ENCODE data around the gene ARHGEF28. TPM values are rescaled to one million over a fixed set of nuclear protein-coding genes. Genes with fewer than 3 reads are reported as not detected.
A peak's percentile ranks its signal among the peaks of the same experiment; 100 is the strongest.

Gene ARHGEF28
- total and polyA plus RNA-seq, 10 of the 15 experiments (the other 5 are each of a cell fraction or from before 2014, with no cell fraction given), result 0.10 to 0.72 (median 0.22) TPM; not detected in 2

- FAIRE-seq, result no peak
- POLR2A ChIA-PET, result no interaction called here
Observed at GRCh38 chr5:73985145-73985544, 359.1 kb downstream of the ARHGEF28 start.

GRCh38 chr5:73986729-73987128 is 360.7 kb downstream of the ARHGEF28 start:
- RAD21 ChIA-PET (ENCODE audit: unreplicated experiment), result no interaction called here
- WGBS (ENCODE audit: insufficient coverage, insufficient replicate concordance, low lambda C conversion rate, missing lambda C conversion rate), result 0% methylated on average over 1 of the region's 1 CpG
- no peak for FAIRE-seq

More at GRCh38 chr5:73985145-73985544, 359.1 kb downstream of the ARHGEF28 start:
- TF ChIP-seq SREBF1 (IDR thresholded peaks at IDR 0.05; ENCODE audit: low read length) (no peak), RAD21 (IDR thresholded peaks at IDR 0.05; ENCODE audit: insufficient read depth, low read depth, low read length) (0 out of 2 replicates have a peak, but pooled peaks have one; percentile 16), CBFB (IDR thresholded peaks at IDR 0.05; ENCODE audit: low read depth) (no peak), EP300 (IDR thresholded peaks at IDR 0.05; ENCODE audit: borderline replicate concordance in 1 of 2, control insufficient read depth in 1 of 2, low read depth in 2 of 2, low read length in 2 of 2) (no peak), SIX5 (IDR thresholded peaks at IDR 0.05; ENCODE audit: low read depth, low read length, severe bottlenecking) (no peak)
- Histone ChIP-seq H3K4me3 (no peak overlapping the region), H3K36me3 (ENCODE audit: control insufficient read depth in 2 of 2, insufficient read depth in 2 of 2, low read length in 1 of 2) (no peaks in the 10 kb centered on the region), H2AFZ (ENCODE audit: control insufficient read depth, low read depth, low read length) (no peak overlapping the region), H3K4me1 (ENCODE audit: control insufficient read depth, insufficient read depth, low read length) (no peaks in the 10 kb centered on the region), H3K9ac (ENCODE audit: control insufficient read depth, insufficient read depth, low read length) (no peak overlapping the region), H3K79me2 (ENCODE audit: control insufficient read depth, insufficient read depth, low read length) (no peaks in the 10 kb centered on the region), H3K4me2 (ENCODE audit: control insufficient read depth, insufficient read depth) (no peak overlapping the region), H3K9me3 (replicated peaks; ENCODE audit: control insufficient read depth, insufficient read depth, low read length) (no peaks in the 10 kb centered on the region), H3K27me3 (replicated peaks in 1 of 2; ENCODE audit: control insufficient read depth in 2 of 2, insufficient read depth in 2 of 2, low read length in 1 of 2) (no peaks in the 10 kb centered on the region), H4K20me1 (ENCODE audit: control insufficient read depth, insufficient read depth) (no peaks in the 10 kb centered on the region), H3K27ac (ENCODE audit: control insufficient read depth, insufficient read depth) (no peak overlapping the region)
- ATAC-seq, result peak; percentile 38; the same call in 1 of the 3 replicates
- in situ Hi-C loops (cut with MboI), result no loop called here
- no TSS peak for BruUV-seq (replicated peaks)
- ChIA-PET SMC1A (ENCODE audit: uncharacterized antibody, unreplicated experiment) (interaction anchor here (0.6 to 0.9 kb wide), 2 partner anchors 83 to 115 kb away, joined by 4 read pairs; no protein-coding TSS in a partner anchor), CTCF (no interaction called here), RAD21 (ENCODE audit: unreplicated experiment) (interaction anchor here (1.0 kb wide), 1 partner anchor 661 kb away, joined by 3 read pairs; no protein-coding TSS in a partner anchor)
- intact Hi-C loops (cut with micrococcal nuclease; ENCODE audit: unreplicated experiment), result no loop called here
- WGBS (ENCODE audit: insufficient coverage, insufficient replicate concordance, low lambda C conversion rate, missing lambda C conversion rate), result 0% methylated on average over 1 of the region's 1 CpG
- DNase-seq (ENCODE audit: low read depth, low spot score), result no peak

More at GRCh38 chr5:73986729-73987128, 360.7 kb downstream of the ARHGEF28 start:
- Histone ChIP-seq H3K79me2 (ENCODE audit: control insufficient read depth, insufficient read depth, low read length) (no peaks in the 10 kb centered on the region), H3K27ac (ENCODE audit: control insufficient read depth, insufficient read depth) (no peak overlapping the region), H3K9me3 (replicated peaks; ENCODE audit: control insufficient read depth, insufficient read depth, low read length) (no peaks in the 10 kb centered on the region), H3K4me2 (ENCODE audit: control insufficient read depth, insufficient read depth) (no peak overlapping the region), H2AFZ (ENCODE audit: control insufficient read depth, low read depth, low read length) (no peak overlapping the region), H3K9ac (ENCODE audit: control insufficient read depth, insufficient read depth, low read length) (no peak overlapping the region), H3K36me3 (ENCODE audit: control insufficient read depth in 2 of 2, insufficient read depth in 2 of 2, low read length in 1 of 2) (no peaks in the 10 kb centered on the region), H3K4me1 (ENCODE audit: control insufficient read depth, insufficient read depth, low read length) (no peaks in the 10 kb centered on the region), H3K4me3 (no peak overlapping the region), H4K20me1 (ENCODE audit: control insufficient read depth, insufficient read depth) (no peaks in the 10 kb centered on the region), H3K27me3 (replicated peaks in 1 of 2; ENCODE audit: control insufficient read depth in 2 of 2, insufficient read depth in 2 of 2, low read length in 1 of 2) (no peaks in the 10 kb centered on the region)
- BruUV-seq (replicated peaks), result no TSS peak
- in situ Hi-C loops (cut with MboI), result no loop called here
- POLR2A ChIA-PET, result no interaction called here
- SMC1A ChIA-PET (ENCODE audit: uncharacterized antibody, unreplicated experiment), result interaction anchor here (1.1 kb wide), 1 partner anchor 13 kb away, joined by 3 read pairs; no protein-coding TSS in a partner anchor
- TF ChIP-seq CBX5 (IDR thresholded peaks at IDR 0.05; ENCODE audit: low read depth) (no peak), ZZZ3 (IDR thresholded peaks at IDR 0.05; ENCODE audit: control insufficient read depth, insufficient read length, low read depth) (no peak), RBBP5 (conservative IDR thresholded peaks at IDR 0.05) (no peak), EGR1 (IDR thresholded peaks at IDR 0.05; ENCODE audit: borderline replicate concordance in 1 of 2, low read depth in 2 of 2, low read length in 2 of 2) (no peak), TBL1XR1 (IDR thresholded peaks at IDR 0.05; ENCODE audit: low read depth, low read length) (no peak), POLR2AphosphoS5 (IDR thresholded peaks at IDR 0.05; ENCODE audit: low read length) (no peak), PBX3 (IDR thresholded peaks at IDR 0.05; ENCODE audit: insufficient replicate concordance, low read depth, low read length) (no peak), MXI1 (IDR thresholded peaks at IDR 0.05; ENCODE audit: low read depth, low read length) (no peak), USF2 (IDR thresholded peaks at IDR 0.05; ENCODE audit: borderline replicate concordance, low read depth, low read length) (no peak), SMC3 (IDR thresholded peaks at IDR 0.05; ENCODE audit: borderline replicate concordance, low read length) (no peak), ELK1 (IDR thresholded peaks at IDR 0.05; ENCODE audit: low read depth, low read length) (no peak), STAT3 (IDR thresholded peaks at IDR 0.05; ENCODE audit: low read depth, low read length) (no peak), HDAC6 (IDR thresholded peaks at IDR 0.05; ENCODE audit: unreplicated experiment) (no peak)
- ATAC-seq (no peak), DNase-seq (ENCODE audit: low read depth, low spot score) (no peak)
- intact Hi-C loops (cut with micrococcal nuclease; ENCODE audit: unreplicated experiment), result no loop called here
- CTCF ChIA-PET, result no interaction called here

Data from GM12878 (cell line).